Measurements from ENCODE around the gene DCHS1. TPM values are rescaled to one million over a fixed set of nuclear protein-coding genes. Genes with fewer than 3 reads are reported as not detected.

Gene DCHS1
- total and polyA plus RNA-seq, 2 of the 13 experiments (the other 11 are each of a cell fraction or from before 2014, with no cell fraction given), result under 0.01 to 0.03 TPM

GRCh38 chr11:6594142-6594768 lies 61.4 kb downstream of the DCHS1 start:
- no peak for FAIRE-seq
- ATAC-seq, result no peak
- CTCF ChIA-PET (ENCODE audit: low intra/inter-chr PET ratio, low total read pairs), result no interaction called here
- BruUV-seq (replicated peaks), result no TSS peak
- intact Hi-C loops (cut with micrococcal nuclease; ENCODE audit: unreplicated experiment) (no loop called here), in situ Hi-C loops (cut with HindIII; ENCODE audit: extremely low pct_ligation_motif_present, low pct_unique_long_range_greater_than_20kb) (no loop called here)
- Histone ChIP-seq H3K9ac (ENCODE audit: insufficient read depth, low read depth, low read length) (no peak overlapping the region), H3K27ac (ENCODE audit: extremely low read length, insufficient read depth, low read length) (no peak overlapping the region), H3K4me2 (ENCODE audit: low read depth, low read length) (no peak overlapping the region), H3K27me3 (ENCODE audit: control insufficient read depth in 1 of 2, insufficient read depth in 2 of 2, low read length in 2 of 2) (no peaks in the 10 kb centered on the region), H2AFZ (ENCODE audit: low read length) (no peak overlapping the region), H3K4me3 (replicated peaks in 1 of 3; ENCODE audit: insufficient read depth in 1 of 3, low read depth in 2 of 3, low read length in 3 of 3) (no peak overlapping the region), H3K9me3 (ENCODE audit: low read length) (no peaks in the 10 kb centered on the region), H4K20me1 (ENCODE audit: insufficient read depth, low read length) (no peaks in the 10 kb centered on the region), H3K79me2 (ENCODE audit: insufficient read depth, low read length) (no peaks in the 10 kb centered on the region), H3K36me3 (replicated peaks in 1 of 2; ENCODE audit: control insufficient read depth in 1 of 2, insufficient read depth in 2 of 2, low read length in 2 of 2) (peaks cover 4 to 13% of the 10 kb centered on the region in 2 experiments), H3K4me1 (ENCODE audit: insufficient read depth, low read length) (peaks cover 17% of the 10 kb centered on the region)
- DNase-seq (ENCODE audit: low spot score), result no peak
- POLR2A ChIA-PET, result interaction anchor here (1.0 kb wide), 1 partner anchor 13 kb away, joined by 3 read pairs; no protein-coding TSS in a partner anchor
- TF ChIP-seq MTF2 (CRISPR knock-in tag; IDR thresholded peaks at IDR 0.05; ENCODE audit: borderline replicate concordance) (no peak), FOXJ3 (CRISPR knock-in tag; IDR thresholded peaks at IDR 0.05; ENCODE audit: borderline replicate concordance) (no peak), ZBTB39 (CRISPR knock-in tag; IDR thresholded peaks at IDR 0.05) (no peak), GFI1 (CRISPR knock-in tag; IDR thresholded peaks at IDR 0.05; ENCODE audit: borderline replicate concordance) (no peak), CBX1 (IDR thresholded peaks at IDR 0.05; ENCODE audit: low read depth) (no peak), ZNF281 (CRISPR knock-in tag; IDR thresholded peaks at IDR 0.05; ENCODE audit: borderline replicate concordance) (no peak), ZNF407 (CRISPR knock-in tag; IDR thresholded peaks at IDR 0.05; ENCODE audit: not compliant biosample characterization) (no peak), ZNF777 (CRISPR knock-in tag; IDR thresholded peaks at IDR 0.05) (no peak), CENPT (CRISPR knock-in tag; IDR thresholded peaks at IDR 0.05; ENCODE audit: low read depth) (no peak)
- 96% methylated on average over 3 of the region's 3 CpGs for WGBS (ENCODE audit: low lambda C conversion rate)
